ENCODE results near the gene VASH2. TPM values are rescaled to one million over a fixed set of nuclear protein-coding genes. Genes with fewer than 3 reads are reported as not detected.

VASH2 gene
- total RNA-seq, 1 experiment from 2014 or later, result 303 TPM

- no peak for TF ChIP-seq USF1 (CRISPR knock-in tag; IDR thresholded peaks at IDR 0.05)
- no peak for TF ChIP-seq ZNF219 (CRISPR knock-in tag; IDR thresholded peaks at IDR 0.05; ENCODE audit: borderline replicate concordance)
- no peak for TF ChIP-seq SOX15 (CRISPR knock-in tag; IDR thresholded peaks at IDR 0.05)
Measured at GRCh38 chr1:212943393-212943710, 7.0 kb upstream of the VASH2 start (continued).

GRCh38 chr1:212944229-212944901, 6.0 kb upstream of the VASH2 start:
- ChIA-PET POLR2A (no interaction called here), CTCF (interaction anchor here (2.7 kb wide), 1 partner anchor 23 kb away, joined by 9 read pairs; no protein-coding TSS in a partner anchor)
- Mint-ChIP-seq H3K4me1 (peaks cover 32% of the 10 kb centered on the region), H3K36me3 (peaks cover 19% of the 10 kb centered on the region), H3K27ac (no peak overlapping the region), H3K27me3 (ENCODE audit: low read depth) (peaks cover 13% of the 10 kb centered on the region), H3K9me3 (peaks cover 17% of the 10 kb centered on the region), H3K4me3 (no peak overlapping the region)
- ATAC-seq (no peak), DNase-seq (ENCODE audit: low spot score) (no peak)
- no peak for TF ChIP-seq ATF1 (CRISPR knock-in tag; IDR thresholded peaks at IDR 0.05)
- no peak for TF ChIP-seq MXD4 (CRISPR knock-in tag; IDR thresholded peaks at IDR 0.05; ENCODE audit: borderline replicate concordance)
- no peak for TF ChIP-seq TEAD4 (CRISPR knock-in tag; IDR thresholded peaks at IDR 0.05)
- no peak for TF ChIP-seq CREM (CRISPR knock-in tag; IDR thresholded peaks at IDR 0.05)
- TF ChIP-seq FOXK1 (CRISPR knock-in tag; IDR thresholded peaks at IDR 0.05), result no peak
- no peak for TF ChIP-seq JAZF1 (CRISPR knock-in tag; IDR thresholded peaks at IDR 0.05)
- TF ChIP-seq HMGA2 (CRISPR knock-in tag; IDR thresholded peaks at IDR 0.05), result no peak
- TF ChIP-seq ATF3 (CRISPR knock-in tag; conservative IDR thresholded peaks at IDR 0.05), result no peak
- no peak for TF ChIP-seq ATF2 (CRISPR knock-in tag; IDR thresholded peaks at IDR 0.05; ENCODE audit: borderline replicate concordance, low read depth)
- no peak for TF ChIP-seq ZNF317 (CRISPR knock-in tag; IDR thresholded peaks at IDR 0.05; ENCODE audit: borderline replicate concordance, low read depth)
- TF ChIP-seq, protein P1, sequence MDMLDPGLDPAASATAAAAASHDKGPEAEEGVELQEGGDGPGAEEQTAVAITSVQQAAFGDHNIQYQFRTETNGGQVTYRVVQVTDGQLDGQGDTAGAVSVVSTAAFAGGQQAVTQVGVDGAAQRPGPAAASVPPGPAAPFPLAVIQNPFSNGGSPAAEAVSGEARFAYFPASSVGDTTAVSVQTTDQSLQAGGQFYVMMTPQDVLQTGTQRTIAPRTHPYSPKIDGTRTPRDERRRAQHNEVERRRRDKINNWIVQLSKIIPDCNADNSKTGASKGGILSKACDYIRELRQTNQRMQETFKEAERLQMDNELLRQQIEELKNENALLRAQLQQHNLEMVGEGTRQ (CRISPR knock-in tag; IDR thresholded peaks at IDR 0.05), result no peak

GRCh38 chr1:212945056-212945455, 5.3 kb upstream of the VASH2 start:
- Mint-ChIP-seq H3K9me3 (peaks cover 14% of the 10 kb centered on the region), H3K27ac (no peak overlapping the region), H3K27me3 (ENCODE audit: low read depth) (peaks cover 14% of the 10 kb centered on the region), H3K4me1 (peaks cover 38% of the 10 kb centered on the region), H3K36me3 (peaks cover 16% of the 10 kb centered on the region), H3K4me3 (no peak overlapping the region)
- ChIA-PET CTCF (interaction anchor here (2.7 kb wide), 1 partner anchor 24 kb away, joined by 9 read pairs; no protein-coding TSS in a partner anchor), POLR2A (no interaction called here)
- DNase-seq (ENCODE audit: low spot score) (no peak), ATAC-seq (no peak)
- TF ChIP-seq, protein P2, sequence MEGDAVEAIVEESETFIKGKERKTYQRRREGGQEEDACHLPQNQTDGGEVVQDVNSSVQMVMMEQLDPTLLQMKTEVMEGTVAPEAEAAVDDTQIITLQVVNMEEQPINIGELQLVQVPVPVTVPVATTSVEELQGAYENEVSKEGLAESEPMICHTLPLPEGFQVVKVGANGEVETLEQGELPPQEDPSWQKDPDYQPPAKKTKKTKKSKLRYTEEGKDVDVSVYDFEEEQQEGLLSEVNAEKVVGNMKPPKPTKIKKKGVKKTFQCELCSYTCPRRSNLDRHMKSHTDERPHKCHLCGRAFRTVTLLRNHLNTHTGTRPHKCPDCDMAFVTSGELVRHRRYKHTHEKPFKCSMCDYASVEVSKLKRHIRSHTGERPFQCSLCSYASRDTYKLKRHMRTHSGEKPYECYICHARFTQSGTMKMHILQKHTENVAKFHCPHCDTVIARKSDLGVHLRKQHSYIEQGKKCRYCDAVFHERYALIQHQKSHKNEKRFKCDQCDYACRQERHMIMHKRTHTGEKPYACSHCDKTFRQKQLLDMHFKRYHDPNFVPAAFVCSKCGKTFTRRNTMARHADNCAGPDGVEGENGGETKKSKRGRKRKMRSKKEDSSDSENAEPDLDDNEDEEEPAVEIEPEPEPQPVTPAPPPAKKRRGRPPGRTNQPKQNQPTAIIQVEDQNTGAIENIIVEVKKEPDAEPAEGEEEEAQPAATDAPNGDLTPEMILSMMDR (IDR thresholded peaks at IDR 0.05), result no peak
- TF ChIP-seq ZBTB21 (CRISPR knock-in tag; IDR thresholded peaks at IDR 0.05; ENCODE audit: borderline replicate concordance) (no peak), NR3C1 (CRISPR knock-in tag; conservative IDR thresholded peaks at IDR 0.05; ENCODE audit: low read depth) (no peak), PRRX2 (CRISPR knock-in tag; IDR thresholded peaks at IDR 0.05) (no peak)

Measured in WTC11 (cell line).